NB4 (cell line): Measurements from ENCODE around the gene ZMYND12.

Source experiments
- DNase-seq: peaks from one replicate; pipeline ENCODE4 v3.0.0; 2010; ENCODE audit warnings: low read depth
- H3K4me3 ChIP-seq: one replicate; pipeline ENCODE4 v1.5.1; 2011; ENCODE audit warnings: mild to moderate bottlenecking, low read depth, low read length, moderate library complexity
- MYC ChIP-seq: IDR thresholded peaks from 2 replicates; pipeline ENCODE4 v1.6.1; 2011; ENCODE audit warnings: low read depth, low read length
- POLR2A ChIP-seq: IDR thresholded peaks from 2 replicates; pipeline ENCODE4 v1.6.1; 2011; ENCODE audit warnings: mild to moderate bottlenecking; ENCODE audit not compliant: insufficient read length; ENCODE audit errors: extremely low read depth
- TF ChIP-seq, protein P1 (sequence below): IDR thresholded peaks from one replicate; pipeline ENCODE4 v1.5.1; 2012; ENCODE audit warnings: low read depth, low read length
- TF ChIP-seq, protein P2 (sequence below): IDR thresholded peaks from 2 replicates; pipeline ENCODE4 v1.6.1; 2011; ENCODE audit warnings: low read depth, low read length

Gene ZMYND12

DNA sequence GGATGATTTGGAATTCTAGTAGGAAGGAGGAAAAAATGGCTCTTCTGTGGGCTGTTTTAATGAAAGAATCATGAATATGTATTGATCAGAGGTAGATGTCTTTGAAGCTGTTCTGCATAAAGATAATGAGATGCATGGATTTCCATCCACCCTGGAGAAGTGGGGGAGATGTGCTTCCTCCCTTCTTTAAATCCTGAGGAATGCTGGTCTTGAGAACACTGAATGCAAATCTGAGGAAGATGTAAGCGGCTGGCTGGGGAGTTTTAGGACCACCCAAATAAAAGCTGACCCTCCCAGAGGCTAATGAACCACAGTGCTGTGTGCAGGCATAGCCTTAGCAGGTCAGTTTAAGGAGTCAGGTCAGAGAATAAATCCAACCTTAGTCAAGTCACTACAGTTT lies 37.3 kb downstream of the ZMYND12 start:
- no peak for DNase-seq
- no peak overlapping the region for H3K4me3 ChIP-seq
- no peak for TF ChIP-seq POLR2A
- TF ChIP-seq, protein P1, sequence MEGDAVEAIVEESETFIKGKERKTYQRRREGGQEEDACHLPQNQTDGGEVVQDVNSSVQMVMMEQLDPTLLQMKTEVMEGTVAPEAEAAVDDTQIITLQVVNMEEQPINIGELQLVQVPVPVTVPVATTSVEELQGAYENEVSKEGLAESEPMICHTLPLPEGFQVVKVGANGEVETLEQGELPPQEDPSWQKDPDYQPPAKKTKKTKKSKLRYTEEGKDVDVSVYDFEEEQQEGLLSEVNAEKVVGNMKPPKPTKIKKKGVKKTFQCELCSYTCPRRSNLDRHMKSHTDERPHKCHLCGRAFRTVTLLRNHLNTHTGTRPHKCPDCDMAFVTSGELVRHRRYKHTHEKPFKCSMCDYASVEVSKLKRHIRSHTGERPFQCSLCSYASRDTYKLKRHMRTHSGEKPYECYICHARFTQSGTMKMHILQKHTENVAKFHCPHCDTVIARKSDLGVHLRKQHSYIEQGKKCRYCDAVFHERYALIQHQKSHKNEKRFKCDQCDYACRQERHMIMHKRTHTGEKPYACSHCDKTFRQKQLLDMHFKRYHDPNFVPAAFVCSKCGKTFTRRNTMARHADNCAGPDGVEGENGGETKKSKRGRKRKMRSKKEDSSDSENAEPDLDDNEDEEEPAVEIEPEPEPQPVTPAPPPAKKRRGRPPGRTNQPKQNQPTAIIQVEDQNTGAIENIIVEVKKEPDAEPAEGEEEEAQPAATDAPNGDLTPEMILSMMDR, result no peak
- TF ChIP-seq MYC, result no peak
- TF ChIP-seq, protein P2, sequence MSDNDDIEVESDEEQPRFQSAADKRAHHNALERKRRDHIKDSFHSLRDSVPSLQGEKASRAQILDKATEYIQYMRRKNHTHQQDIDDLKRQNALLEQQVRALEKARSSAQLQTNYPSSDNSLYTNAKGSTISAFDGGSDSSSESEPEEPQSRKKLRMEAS, result no peak

DNA sequence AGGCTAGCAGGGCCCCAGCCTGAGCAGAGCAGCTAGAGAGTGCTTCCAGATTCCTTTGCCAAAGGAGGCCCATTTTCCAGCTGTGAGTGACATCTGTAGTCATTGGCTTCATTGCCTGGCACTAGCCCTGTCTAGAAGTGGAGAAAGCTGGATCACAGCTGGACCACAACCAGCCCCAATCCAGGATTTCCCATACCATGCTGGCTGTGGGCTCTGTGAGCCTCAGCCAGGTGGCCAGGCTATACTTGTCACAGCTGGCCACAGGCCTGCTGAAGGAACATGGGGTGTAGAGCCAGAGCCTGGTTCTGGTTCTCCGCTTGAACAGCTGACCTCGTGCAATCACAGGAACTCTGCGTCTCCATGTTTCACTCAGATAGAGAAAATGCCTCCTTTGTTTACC lies 38.7 kb downstream of the ZMYND12 start:
- H3K4me3 ChIP-seq, result no peak overlapping the region
- TF ChIP-seq MYC, result no peak
- TF ChIP-seq, protein P1, result no peak
- no peak for TF ChIP-seq POLR2A
- no peak for DNase-seq

DNA sequence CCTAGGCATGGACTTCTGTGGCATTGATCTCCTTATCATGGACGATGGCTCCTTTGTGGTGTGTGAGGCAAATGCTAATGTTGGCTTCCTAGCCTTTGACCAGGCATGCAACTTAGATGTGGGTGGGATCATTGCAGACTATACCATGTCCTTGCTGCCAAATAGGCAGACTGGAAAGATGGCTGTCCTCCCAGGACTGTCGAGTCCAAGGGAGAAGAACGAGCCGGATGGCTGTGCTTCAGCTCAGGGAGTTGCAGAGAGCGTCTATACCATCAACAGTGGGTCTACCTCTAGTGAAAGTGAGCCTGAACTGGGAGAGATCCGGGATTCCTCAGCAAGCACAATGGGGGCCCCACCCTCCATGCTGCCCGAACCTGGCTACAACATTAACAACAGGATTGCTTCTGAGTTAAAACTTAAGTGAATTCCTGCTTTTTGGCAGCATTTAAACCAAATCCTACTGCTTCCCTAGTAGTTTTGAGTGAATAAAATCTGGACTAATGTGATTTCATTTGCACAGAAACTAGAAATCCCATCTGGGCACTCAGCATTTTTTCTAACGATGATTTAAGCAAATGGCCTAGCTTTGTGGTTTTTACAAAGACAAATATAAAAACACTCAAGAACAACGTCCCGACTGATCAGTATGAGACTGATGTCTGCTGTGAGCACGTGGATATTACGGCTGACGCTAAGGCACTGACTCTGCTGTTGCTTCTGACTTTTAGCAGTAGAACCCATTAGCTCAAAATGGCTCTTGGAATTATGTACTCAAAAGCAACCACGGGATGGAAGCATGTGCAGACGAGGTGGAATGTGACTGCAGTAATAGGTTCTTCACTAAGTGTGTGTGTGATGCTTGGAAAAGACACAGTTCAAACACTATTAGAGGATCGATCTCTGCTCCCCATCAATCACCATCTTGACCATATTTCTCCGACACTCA lies 41.0 kb downstream of the ZMYND12 start:
- TF ChIP-seq, protein P1, result no peak
- no peak for TF ChIP-seq POLR2A
- TF ChIP-seq, protein P2, result no peak
- no peak for TF ChIP-seq MYC
- no peak for DNase-seq

DNA sequence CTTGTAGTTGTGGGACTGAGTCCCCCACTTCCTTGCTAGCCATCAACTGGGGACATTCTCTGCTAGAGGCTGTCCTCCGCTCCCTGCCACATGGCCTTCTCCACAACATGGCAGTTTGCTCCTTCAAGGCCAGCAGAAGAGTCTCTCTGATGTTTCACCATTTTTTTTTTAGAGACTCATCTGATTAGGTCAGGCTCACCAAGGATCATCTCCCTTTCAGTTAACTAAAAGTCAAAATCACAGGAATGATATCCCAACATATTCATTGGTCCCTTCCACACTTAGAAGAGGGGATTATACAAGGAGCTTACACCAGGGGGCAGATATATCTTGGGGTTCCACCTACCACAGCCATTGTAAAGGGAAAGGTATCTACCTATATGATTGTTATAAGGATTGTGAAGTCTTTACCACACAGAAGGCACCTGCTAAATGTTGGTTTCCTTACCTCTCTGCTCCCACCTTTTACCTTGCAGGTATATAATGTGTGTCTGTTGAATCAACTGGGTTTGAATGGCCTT lies 51.9 kb downstream of the ZMYND12 start:
- no peak overlapping the region for H3K4me3 ChIP-seq
- TF ChIP-seq MYC, result no peak
- TF ChIP-seq, protein P1, result no peak
- TF ChIP-seq, protein P2, result no peak
- TF ChIP-seq POLR2A, result no peak
- no peak for DNase-seq

More for the DNA sequence above, 41.0 kb downstream of the ZMYND12 start:
- no peak overlapping the region for H3K4me3 ChIP-seq

DNA sequence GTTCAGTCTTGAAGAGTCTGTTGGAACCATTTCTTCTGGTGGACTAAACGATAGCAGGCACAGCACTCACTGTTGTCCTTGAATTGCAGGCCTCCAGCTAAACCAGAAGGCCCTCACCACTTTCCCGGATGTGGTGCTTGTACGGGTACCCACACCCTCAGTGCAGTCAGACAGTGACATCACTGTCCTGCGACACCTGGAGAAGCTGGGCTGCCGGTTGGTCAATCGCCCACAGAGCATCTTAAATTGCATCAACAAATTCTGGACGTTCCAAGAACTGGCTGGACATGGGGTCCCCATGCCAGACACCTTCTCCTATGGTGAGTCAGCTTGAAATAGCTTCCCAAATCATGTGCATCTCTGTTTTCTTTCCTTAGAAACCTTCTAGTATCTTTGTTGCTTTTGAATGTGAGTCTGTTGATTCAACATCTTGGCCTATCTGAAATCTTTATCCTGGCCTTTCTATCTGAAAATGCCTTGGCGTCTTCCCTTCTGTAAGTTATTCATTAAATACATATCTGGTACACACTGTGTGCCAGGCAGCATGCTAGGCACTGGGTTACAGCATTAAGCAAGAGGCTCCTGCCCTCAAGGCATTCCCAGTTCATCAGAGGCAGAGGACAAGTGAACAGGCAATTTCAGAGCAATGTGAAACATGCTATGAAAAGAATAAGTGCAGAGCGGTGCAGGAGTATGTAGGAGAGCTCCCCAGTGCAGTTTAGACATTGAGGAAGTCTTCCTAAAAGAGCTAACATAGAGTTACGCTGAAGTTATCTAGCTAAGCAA lies 56.3 kb downstream of the ZMYND12 start:
- no peak for DNase-seq
- TF ChIP-seq, protein P2, result no peak
- TF ChIP-seq POLR2A, result no peak
- no peak for TF ChIP-seq MYC
- TF ChIP-seq, protein P1, result no peak
- H3K4me3 ChIP-seq, result no peak overlapping the region
